ENCODE results near the gene SOX13. TPM values are rescaled to one million over a fixed set of nuclear protein-coding genes. Genes with fewer than 3 reads are reported as not detected.

SOX13 gene
- total and polyA plus RNA-seq, 11 donors: 8.2 to 16.0 (median 12.6) TPM

DNA sequence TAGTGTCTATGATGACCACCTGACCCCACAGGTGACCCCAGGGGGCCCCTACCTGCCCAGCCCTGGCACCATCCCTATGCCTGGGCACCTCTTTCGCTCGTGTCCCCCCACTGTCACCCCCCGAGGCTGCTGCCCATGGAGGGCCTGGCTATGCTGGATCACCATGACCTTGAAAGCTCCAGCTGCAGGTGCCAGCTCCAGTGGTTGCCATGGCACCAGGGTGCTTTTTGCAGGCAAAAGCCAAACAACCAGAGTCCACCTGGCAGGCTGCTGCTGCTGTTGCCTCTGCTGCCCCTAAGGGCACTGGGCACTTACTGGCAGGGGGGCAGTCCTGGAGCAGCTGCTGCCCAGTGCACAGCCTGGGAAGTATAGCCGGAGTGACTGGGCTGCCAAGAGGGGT lies 57.3 kb downstream of the SOX13 start:
- ATAC-seq (no peak), DNase-seq (peak in 1 of 5 donors; percentile 54)
- peaks cover 0 to 21% (median 12%) of the 10 kb centered on the region in 9 donors for H3K36me3 ChIP-seq
- H3K27ac ChIP-seq: no peak overlapping the region
- H3K4me1 ChIP-seq: peaks cover 4 to 47% (median 23%) of the 10 kb centered on the region in 12 donors
- WGBS, 4 donors: 87 to 94% (median 91%) methylated on average over 3 to 4 of the region's 4 CpGs
- H3K27me3 ChIP-seq: no peaks in the 10 kb centered on the region
- TF ChIP-seq CTCF (IDR thresholded peaks at IDR 0.05) (no peak), POLR2A (IDR thresholded peaks at IDR 0.05) (no peak)
- intact Hi-C loops (cut with DNase I): loop anchor here in 1 of 10 donors (5.0 kb wide), 1 partner anchor 53 kb away; no protein-coding TSS in a partner anchor
- no peak overlapping the region for H3K4me3 ChIP-seq
- no peaks in the 10 kb centered on the region for H3K9me3 ChIP-seq

- WGBS, 4 donors: 56 to 63% (median 59%) methylated on average over 10 to 11 of the region's 11 CpGs
- Histone ChIP-seq H3K4me1 (peaks cover 4 to 42% (median 22%) of the 10 kb centered on the region in 12 donors), H3K27ac (peak overlapping the region in 1 of 12 donors; percentile 46), H3K27me3 (no peaks in the 10 kb centered on the region), H3K36me3 (peaks cover 0 to 11% (median 3%) of the 10 kb centered on the region in 9 donors), H3K9me3 (no peaks in the 10 kb centered on the region), H3K4me3 (no peak overlapping the region)
- no peak for TF ChIP-seq CTCF (IDR thresholded peaks at IDR 0.05)
- TF ChIP-seq POLR2A (IDR thresholded peaks at IDR 0.05): no peak
- peak in 2 of 5 donors; percentile 51 to 54 for DNase-seq
- no peak for ATAC-seq
- intact Hi-C loops (cut with DNase I): loop anchor here in 1 of 10 donors (5.0 kb wide), 1 partner anchor 54 kb away; no protein-coding TSS in a partner anchor
Measured at GRCh38 chr1:204130981-204131892, 58.3 kb downstream of the SOX13 start.

GRCh38 chr1:204131978-204132377 lies 59.1 kb downstream of the SOX13 start:
- Histone ChIP-seq H3K9me3 (no peaks in the 10 kb centered on the region), H3K27ac (no peak overlapping the region), H3K27me3 (no peaks in the 10 kb centered on the region), H3K4me1 (peaks cover 2 to 34% (median 17%) of the 10 kb centered on the region in 12 donors), H3K36me3 (peaks cover 0 to 7% (median 0%) of the 10 kb centered on the region in 9 donors), H3K4me3 (no peak overlapping the region)
- ATAC-seq: no peak
- DNase-seq: peak in 1 of 5 donors; percentile 37
- no peak for TF ChIP-seq POLR2A (IDR thresholded peaks at IDR 0.05)
- no peak for TF ChIP-seq CTCF (IDR thresholded peaks at IDR 0.05)
- 84 to 93% (median 91%) methylated on average over 4 of the region's 4 CpGs for WGBS, 4 donors
- intact Hi-C loops (cut with DNase I): loop anchor here in 1 of 10 donors (5.0 kb wide), 1 partner anchor 55 kb away; no protein-coding TSS in a partner anchor

- DNase-seq (no peak), ATAC-seq (no peak)
- H3K27me3 ChIP-seq: no peaks in the 10 kb centered on the region
- H3K9me3 ChIP-seq: no peaks in the 10 kb centered on the region
- no peak overlapping the region for H3K27ac ChIP-seq
- H3K4me3 ChIP-seq: no peak overlapping the region
- 82 to 85% (median 84%) methylated on average over 6 of the region's 6 CpGs for WGBS, 4 donors
- intact Hi-C loops (cut with DNase I): loop anchor here in 1 of 10 donors (5.0 kb wide), 1 partner anchor 55 kb away; no protein-coding TSS in a partner anchor
- TF ChIP-seq POLR2A (IDR thresholded peaks at IDR 0.05): no peak
- no peak for TF ChIP-seq CTCF (IDR thresholded peaks at IDR 0.05)
- peaks cover 0 to 27% (median 11%) of the 10 kb centered on the region in 12 donors for H3K4me1 ChIP-seq
- peaks cover 0 to 7% (median 0%) of the 10 kb centered on the region in 9 donors for H3K36me3 ChIP-seq
Measured at GRCh38 chr1:204132718-204133117, 59.8 kb downstream of the SOX13 start.

All from heart left ventricle (tissue), 16 donors.